T-helper 1 cell treated with Interleukin-12 subunit alpha and Interleukin-12 subunit beta and Interleukin-4 antibody, amounts not matched to agents 30 ng/mL and 1 ng/mL, for 36 hours (primary cell): ENCODE data around the gene ABR. TPM values are rescaled to one million over a fixed set of nuclear protein-coding genes. Genes with fewer than 3 reads are reported as not detected.

Experiments
- intact Hi-C: fragments of 100-400 bp; cut with micrococcal nuclease; formaldehyde crosslinking; loops from one replicate; pipeline ENCODE4 v1.15.1; 2024
- total RNA-seq: library from RNA; stranded (reverse); gene quantifications from 2 replicates; pipeline ENCODE4 v1.2.3, GENCODE V29; 2022

The ABR gene
- total RNA-seq, 1 donor from 2014 or later, result 139 TPM

- intact Hi-C loops, result loop anchor here (1.0 to 5.0 kb wide), 4 partner anchors 65 to 210 kb away; no protein-coding TSS in a partner anchor
Measured at GRCh38 chr17:1122533-1123392, 57.0 kb downstream of the ABR start.

GRCh38 chr17:1121442-1121817, 58.4 kb downstream of the ABR start:
- intact Hi-C loops, result loop anchor here (5.0 kb wide), 1 partner anchor 81 kb away; no protein-coding TSS in a partner anchor

GRCh38 chr17:1120596-1121441, 59.0 kb downstream of the ABR start:
- intact Hi-C loops, result loop anchor here (5.0 kb wide), 1 partner anchor 81 kb away; no protein-coding TSS in a partner anchor

GRCh38 chr17:1119924-1120323, 59.9 kb downstream of the ABR start:
- intact Hi-C loops, result loop anchor here (5.0 kb wide), 1 partner anchor 82 kb away; no protein-coding TSS in a partner anchor

GRCh38 chr17:1116602-1117001, 63.2 kb downstream of the ABR start:
- intact Hi-C loops, result no loop called here

- intact Hi-C loops, result no loop called here
Measured at GRCh38 chr17:1112875-1113274, 66.9 kb downstream of the ABR start.

GRCh38 chr17:1111599-1112443, 68.0 kb downstream of the ABR start:
- intact Hi-C loops, result no loop called here

GRCh38 chr17:1110862-1111598, 68.8 kb downstream of the ABR start:
- intact Hi-C loops, result no loop called here

- intact Hi-C loops, result no loop called here
Measured at GRCh38 chr17:1110541-1110861, 69.3 kb downstream of the ABR start.

GRCh38 chr17:1109606-1110540, 69.9 kb downstream of the ABR start:
- intact Hi-C loops, result no loop called here

GRCh38 chr17:1108765-1109605, 70.8 kb downstream of the ABR start:
- intact Hi-C loops, result no loop called here

- intact Hi-C loops, result no loop called here
Measured at GRCh38 chr17:1108478-1108764, 71.4 kb downstream of the ABR start.

- intact Hi-C loops, result no loop called here
Measured at GRCh38 chr17:1107777-1108477, 71.9 kb downstream of the ABR start.

GRCh38 chr17:1107083-1107776, 72.6 kb downstream of the ABR start:
- intact Hi-C loops, result no loop called here

- intact Hi-C loops, result no loop called here
Measured at GRCh38 chr17:1104222-1104621, 75.6 kb downstream of the ABR start.

- intact Hi-C loops, result no loop called here
Measured at GRCh38 chr17:1100382-1100781, 79.4 kb downstream of the ABR start.

GRCh38 chr17:1099242-1099641, 80.5 kb downstream of the ABR start:
- intact Hi-C loops, result no loop called here
